ENCODE measurements around the gene NBDY. TPM values are rescaled to one million over a fixed set of nuclear protein-coding genes. Genes with fewer than 3 reads are reported as not detected.
"Not testable (repeated sequence)": the region's sequence is repeated elsewhere in the genome, so short reads cannot be mapped to it uniquely, and the experiment has no call there.

Gene NBDY
- total RNA-seq, 2 donors from 2014 or later, result 17.6 to 23.3 TPM

DNA sequence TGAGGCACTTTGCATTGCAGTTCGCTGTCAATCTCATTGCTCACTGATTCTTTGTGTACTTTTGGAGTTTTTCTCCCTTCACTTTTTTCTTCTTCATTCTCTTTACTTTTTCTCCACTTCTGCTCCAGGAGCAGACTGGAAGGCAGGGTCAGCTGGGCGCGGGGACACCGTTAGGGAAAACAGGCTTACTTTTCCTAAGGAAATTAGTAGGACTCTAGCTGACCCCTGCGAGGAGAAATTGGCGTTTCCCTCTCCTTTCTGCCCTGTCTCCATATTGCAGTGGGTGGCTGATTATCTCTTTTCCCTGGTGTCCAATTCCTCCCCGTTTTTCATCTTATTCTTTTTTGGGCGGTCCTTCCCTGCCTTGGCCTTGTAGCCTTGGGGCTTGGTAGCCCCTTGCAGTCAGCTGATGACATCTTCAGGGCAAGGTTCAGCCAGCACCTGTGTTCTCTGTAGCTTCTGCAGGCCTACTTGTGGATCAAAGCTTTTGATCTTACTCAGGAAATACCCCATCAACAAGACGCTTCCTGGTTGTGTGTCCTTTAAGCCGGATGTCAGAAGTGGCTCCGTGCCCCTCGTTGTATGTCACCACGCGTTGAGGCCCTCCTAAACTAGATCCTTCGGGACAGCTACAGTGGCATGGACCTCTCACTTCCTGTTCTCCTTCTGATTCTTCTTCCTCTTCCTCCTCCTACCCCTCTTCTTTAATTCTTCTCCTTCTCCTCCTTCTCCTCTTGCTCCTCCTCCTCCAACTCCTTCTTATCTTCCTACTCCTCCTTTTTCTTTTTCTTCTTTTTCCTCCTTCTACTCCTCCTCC is 36.1 kb downstream of the NBDY start:
- Histone ChIP-seq H3K27ac (no peak overlapping the region), H3K27me3 (no peaks in the 10 kb centered on the region), H3K9ac (ENCODE audit: low read depth in 2 of 2, low read length in 2 of 2) (peak overlapping the region in 1 of 2 donors; percentile 27), H3K9me3 (no peaks in the 10 kb centered on the region), H3K4me1 (peaks cover 7% of the 10 kb centered on the region), H3K4me3 (no peak overlapping the region), H3K36me3 (no peaks in the 10 kb centered on the region)
- no peak for DNase-seq
- intact Hi-C loops (cut with DNase I), result no loop called here
- TF ChIP-seq, protein P1, sequence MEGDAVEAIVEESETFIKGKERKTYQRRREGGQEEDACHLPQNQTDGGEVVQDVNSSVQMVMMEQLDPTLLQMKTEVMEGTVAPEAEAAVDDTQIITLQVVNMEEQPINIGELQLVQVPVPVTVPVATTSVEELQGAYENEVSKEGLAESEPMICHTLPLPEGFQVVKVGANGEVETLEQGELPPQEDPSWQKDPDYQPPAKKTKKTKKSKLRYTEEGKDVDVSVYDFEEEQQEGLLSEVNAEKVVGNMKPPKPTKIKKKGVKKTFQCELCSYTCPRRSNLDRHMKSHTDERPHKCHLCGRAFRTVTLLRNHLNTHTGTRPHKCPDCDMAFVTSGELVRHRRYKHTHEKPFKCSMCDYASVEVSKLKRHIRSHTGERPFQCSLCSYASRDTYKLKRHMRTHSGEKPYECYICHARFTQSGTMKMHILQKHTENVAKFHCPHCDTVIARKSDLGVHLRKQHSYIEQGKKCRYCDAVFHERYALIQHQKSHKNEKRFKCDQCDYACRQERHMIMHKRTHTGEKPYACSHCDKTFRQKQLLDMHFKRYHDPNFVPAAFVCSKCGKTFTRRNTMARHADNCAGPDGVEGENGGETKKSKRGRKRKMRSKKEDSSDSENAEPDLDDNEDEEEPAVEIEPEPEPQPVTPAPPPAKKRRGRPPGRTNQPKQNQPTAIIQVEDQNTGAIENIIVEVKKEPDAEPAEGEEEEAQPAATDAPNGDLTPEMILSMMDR (IDR thresholded peaks at IDR 0.05), result no peak

DNA sequence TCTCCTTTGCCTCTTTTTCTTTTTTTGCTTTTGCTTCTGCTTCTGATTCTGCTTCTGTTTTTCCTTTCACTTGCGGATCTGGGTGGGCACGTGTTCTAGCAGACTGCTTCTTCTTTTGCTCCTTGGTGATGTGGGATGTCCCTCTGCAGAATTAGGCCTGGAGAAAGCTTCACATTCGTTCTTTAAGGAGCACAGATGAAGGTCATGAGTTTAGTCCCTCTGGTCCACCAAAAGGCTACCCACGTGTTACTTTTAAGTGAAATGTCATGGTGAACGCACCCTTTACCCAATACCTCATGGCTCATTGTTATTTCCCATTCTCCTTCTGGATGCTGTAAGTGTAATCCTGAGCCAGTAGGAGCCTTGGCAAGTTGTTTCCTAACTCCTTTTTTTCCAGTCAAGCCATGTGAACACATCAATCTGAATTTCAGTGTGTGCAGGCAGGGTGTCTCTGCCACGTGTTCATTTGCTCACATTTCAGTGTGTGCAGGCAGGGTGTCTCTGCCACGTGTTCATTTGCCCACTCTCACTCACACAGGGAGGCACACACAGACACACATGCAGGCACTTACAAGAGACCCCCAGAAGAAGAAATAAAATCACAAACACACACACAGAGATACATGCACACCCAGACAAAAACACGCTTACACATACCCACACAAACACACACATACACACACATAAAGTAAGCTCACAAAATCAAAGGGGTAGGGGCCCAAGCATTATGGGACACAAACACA is 36.9 kb downstream of the NBDY start:
- DNase-seq, result peak; percentile 10
- Histone ChIP-seq H3K4me3 (no peak overlapping the region), H3K36me3 (no peaks in the 10 kb centered on the region), H3K9ac (ENCODE audit: low read depth in 2 of 2, low read length in 2 of 2) (no peak overlapping the region), H3K4me1 (peaks cover 7% of the 10 kb centered on the region), H3K9me3 (no peaks in the 10 kb centered on the region), H3K27me3 (no peaks in the 10 kb centered on the region), H3K27ac (no peak overlapping the region)
- intact Hi-C loops (cut with DNase I), result no loop called here
- TF ChIP-seq, protein P1 (IDR thresholded peaks at IDR 0.05), result no peak

DNA sequence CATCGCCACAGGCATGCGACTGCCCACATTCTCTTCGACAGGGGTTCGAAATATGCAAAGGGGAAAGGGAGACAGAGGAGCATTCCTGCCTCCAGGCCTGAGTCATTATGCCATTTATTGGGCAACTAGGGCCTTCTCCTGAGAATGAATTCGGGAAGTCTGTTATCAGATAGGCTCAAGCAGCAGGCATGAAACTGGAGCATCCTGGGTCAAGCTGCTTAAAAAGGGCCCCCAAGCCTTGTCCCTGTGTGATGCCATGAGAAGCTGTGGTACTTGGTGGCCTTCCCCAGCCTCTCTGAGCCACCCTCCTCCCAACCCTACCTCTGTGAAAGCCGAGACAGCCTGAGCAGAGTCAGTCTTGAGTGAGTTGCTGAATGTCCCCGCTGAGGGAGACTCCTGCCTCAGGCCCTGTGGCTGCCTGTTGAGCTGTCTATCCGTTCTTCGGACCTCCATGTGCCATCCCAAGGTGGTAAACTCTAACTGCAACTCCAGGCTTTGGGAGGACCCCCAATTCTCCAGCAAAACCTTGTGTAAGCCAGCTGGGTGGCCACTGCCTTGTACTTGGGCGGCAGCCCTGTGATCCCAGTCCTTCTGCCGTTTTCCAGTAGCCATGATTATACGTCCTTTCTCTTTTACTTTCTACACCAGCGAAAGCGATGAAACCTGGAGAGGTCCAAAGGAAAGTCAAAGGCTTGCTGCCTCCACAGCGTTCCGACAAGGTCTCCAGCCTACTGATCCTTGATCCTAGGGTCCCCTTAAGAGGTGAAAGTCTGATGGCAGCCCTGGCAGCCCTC is 37.7 kb downstream of the NBDY start:
- TF ChIP-seq, protein P1 (IDR thresholded peaks at IDR 0.05), result no peak
- no peaks in the 10 kb centered on the region for H3K36me3 ChIP-seq
- H3K9me3 ChIP-seq, result no peaks in the 10 kb centered on the region
- DNase-seq, result no peak
- peaks cover 7% of the 10 kb centered on the region for H3K4me1 ChIP-seq
- peak overlapping the region; percentile 47 to 61 for H3K9ac ChIP-seq (ENCODE audit: low read depth in 2 of 2, low read length in 2 of 2)
- peak overlapping the region; percentile 65 for H3K27ac ChIP-seq
- H3K4me3 ChIP-seq, result peak overlapping the region; percentile 67
- intact Hi-C loops (cut with DNase I), result no loop called here
- H3K27me3 ChIP-seq, result no peaks in the 10 kb centered on the region

DNA sequence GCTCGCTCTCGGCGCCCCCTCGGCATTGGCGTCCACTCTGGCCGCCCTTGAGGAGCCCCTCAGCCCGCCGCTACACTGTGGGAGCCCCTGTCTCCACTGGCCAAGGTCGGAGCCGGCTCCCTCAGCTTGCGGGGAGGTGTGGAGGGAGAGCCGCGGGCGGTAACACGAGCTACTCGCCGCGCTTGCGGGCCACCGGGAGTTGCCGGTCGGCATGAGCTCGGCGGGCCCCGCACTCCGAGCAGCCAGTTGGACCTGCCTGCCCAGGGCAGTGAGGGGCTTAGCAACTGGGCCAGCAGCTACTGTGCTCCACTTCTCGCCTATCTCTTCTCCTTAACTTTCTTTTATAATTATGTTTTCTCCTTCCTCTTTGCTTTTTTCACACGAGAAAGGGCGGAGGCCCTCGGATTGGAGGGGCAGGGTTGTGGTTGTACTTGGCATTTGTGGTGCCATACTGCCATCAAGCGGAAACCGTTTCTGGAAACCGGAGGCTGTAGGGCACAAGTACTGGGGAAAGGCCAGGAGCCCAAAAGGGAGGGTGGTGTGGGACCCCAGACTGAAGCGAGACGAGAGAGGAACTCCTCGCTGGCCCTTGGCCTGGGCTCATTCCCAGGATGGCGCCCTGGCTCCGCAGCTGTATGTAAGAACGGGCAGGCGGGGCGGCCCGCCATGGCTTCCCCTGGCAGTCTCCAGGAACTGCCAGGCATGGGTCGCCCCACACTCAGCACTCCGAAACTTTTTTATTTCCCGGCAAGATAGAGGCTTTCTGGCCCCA is 38.5 kb downstream of the NBDY start:
- peak overlapping the region; percentile 65 for H3K27ac ChIP-seq
- H3K27me3 ChIP-seq; H3K9me3 ChIP-seq; H3K36me3 ChIP-seq; H3K4me1 ChIP-seq; intact Hi-C loops (cut with DNase I): not testable (repeated sequence)
- peak overlapping the region; percentile 47 to 61 for H3K9ac ChIP-seq (ENCODE audit: low read depth in 2 of 2, low read length in 2 of 2)
- peak overlapping the region; percentile 67 for H3K4me3 ChIP-seq
- peak; percentile 33 for DNase-seq

DNA sequence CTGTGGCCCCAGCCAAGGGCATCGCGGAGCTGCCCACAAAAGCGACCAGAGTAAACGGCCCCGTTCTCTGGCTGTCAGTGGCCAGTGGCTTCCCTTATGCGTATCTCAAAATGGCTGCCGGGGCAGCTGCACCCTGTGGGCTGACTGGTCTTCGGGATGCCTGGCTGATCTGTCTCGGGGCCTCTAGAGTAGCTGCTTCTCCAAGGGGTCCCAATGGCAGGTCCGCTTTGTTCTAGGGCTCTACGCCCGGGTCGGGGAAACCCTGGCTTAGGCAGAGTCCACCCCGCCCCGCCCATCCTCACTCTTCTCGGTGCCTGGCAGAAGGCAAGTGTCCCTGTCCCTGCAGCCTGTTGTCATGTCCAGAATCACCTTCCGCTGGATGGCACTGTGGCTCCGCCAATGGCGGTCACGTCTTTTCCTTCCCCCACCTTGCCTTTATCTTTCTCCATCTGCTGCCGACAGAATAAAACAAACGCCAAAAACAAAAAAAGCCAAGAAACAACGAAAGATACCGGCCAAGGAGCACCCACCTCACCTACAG is 39.1 kb downstream of the NBDY start:
- H3K27ac ChIP-seq; DNase-seq; H3K9me3 ChIP-seq; H3K9ac ChIP-seq (ENCODE audit: low read depth in 2 of 2, low read length in 2 of 2); H3K4me1 ChIP-seq; H3K27me3 ChIP-seq; H3K4me3 ChIP-seq; intact Hi-C loops (cut with DNase I); H3K36me3 ChIP-seq: not testable (repeated sequence)

DNA sequence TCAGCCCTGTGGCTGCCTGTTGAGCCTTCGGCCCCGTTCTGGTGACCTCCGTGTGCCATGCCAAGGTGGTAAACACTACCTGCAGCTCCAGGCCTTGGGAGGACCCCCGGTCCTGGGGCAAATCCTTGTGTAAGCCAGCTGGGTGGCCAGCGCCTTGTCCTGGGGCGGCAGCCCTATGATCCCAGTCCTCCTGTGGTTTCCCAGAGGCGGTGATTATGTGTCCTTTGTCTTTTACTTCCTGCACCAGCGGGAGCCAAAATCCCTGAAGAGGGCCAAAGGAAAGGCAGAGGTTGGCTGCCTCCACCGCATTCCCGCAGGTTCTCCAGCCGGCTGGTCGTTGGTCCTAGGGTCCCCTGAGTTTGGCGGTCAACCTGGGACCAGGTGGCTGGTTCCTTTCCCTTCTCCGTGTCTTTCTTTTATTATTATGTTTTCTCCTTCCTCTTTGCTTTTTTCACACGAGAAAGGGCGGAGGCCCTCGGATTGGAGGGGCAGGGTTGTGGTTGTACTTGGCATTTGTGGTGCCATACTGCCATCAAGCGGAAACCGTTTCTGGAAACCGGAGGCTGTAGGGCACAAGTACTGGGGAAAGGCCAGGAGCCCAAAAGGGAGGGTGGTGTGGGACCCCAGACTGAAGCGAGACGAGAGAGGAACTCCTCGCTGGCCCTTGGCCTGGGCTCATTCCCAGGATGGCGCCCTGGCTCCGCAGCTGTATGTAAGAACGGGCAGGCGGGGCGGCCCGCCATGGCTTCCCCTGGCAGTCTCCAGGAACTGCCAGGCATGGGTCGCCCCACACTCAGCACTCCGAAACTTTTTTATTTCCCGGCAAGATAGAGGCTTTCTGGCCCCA is 43.9 kb downstream of the NBDY start:
- H3K4me1 ChIP-seq; H3K27ac ChIP-seq; H3K27me3 ChIP-seq; H3K4me3 ChIP-seq; H3K36me3 ChIP-seq; H3K9ac ChIP-seq (ENCODE audit: low read depth in 2 of 2, low read length in 2 of 2); DNase-seq; H3K9me3 ChIP-seq; intact Hi-C loops (cut with DNase I): not testable (repeated sequence)

DNA sequence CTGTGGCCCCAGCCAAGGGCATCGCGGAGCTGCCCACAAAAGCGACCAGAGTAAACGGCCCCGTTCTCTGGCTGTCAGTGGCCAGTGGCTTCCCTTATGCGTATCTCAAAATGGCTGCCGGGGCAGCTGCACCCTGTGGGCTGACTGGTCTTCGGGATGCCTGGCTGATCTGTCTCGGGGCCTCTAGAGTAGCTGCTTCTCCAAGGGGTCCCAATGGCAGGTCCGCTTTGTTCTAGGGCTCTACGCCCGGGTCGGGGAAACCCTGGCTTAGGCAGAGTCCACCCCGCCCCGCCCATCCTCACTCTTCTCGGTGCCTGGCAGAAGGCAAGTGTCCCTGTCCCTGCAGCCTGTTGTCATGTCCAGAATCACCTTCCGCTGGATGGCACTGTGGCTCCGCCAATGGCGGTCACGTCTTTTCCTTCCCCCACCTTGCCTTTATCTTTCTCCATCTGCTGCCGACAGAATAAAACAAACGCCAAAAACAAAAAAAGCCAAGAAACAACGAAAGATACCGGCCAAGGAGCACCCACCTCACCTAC is 44.5 kb downstream of the NBDY start:
- H3K4me1 ChIP-seq; H3K9me3 ChIP-seq; H3K27me3 ChIP-seq; H3K4me3 ChIP-seq; DNase-seq; intact Hi-C loops (cut with DNase I); H3K27ac ChIP-seq; H3K9ac ChIP-seq (ENCODE audit: low read depth in 2 of 2, low read length in 2 of 2); H3K36me3 ChIP-seq: not testable (repeated sequence)

DNA sequence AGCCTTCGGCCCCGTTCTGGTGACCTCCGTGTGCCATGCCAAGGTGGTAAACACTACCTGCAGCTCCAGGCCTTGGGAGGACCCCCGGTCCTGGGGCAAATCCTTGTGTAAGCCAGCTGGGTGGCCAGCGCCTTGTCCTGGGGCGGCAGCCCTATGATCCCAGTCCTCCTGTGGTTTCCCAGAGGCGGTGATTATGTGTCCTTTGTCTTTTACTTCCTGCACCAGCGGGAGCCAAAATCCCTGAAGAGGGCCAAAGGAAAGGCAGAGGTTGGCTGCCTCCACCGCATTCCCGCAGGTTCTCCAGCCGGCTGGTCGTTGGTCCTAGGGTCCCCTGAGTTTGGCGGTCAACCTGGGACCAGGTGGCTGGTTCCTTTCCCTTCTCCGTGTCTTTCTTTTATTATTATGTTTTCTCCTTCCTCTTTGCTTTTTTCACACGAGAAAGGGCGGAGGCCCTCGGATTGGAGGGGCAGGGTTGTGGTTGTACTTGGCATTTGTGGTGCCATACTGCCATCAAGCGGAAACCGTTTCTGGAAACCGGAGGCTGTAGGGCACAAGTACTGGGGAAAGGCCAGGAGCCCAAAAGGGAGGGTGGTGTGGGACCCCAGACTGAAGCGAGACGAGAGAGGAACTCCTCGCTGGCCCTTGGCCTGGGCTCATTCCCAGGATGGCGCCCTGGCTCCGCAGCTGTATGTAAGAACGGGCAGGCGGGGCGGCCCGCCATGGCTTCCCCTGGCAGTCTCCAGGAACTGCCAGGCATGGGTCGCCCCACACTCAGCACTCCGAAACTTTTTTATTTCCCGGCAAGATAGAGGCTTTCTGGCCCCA is 49.3 kb downstream of the NBDY start:
- H3K4me3 ChIP-seq; DNase-seq; H3K27ac ChIP-seq; H3K36me3 ChIP-seq; H3K4me1 ChIP-seq; H3K9me3 ChIP-seq; intact Hi-C loops (cut with DNase I); H3K9ac ChIP-seq (ENCODE audit: low read depth in 2 of 2, low read length in 2 of 2); H3K27me3 ChIP-seq: not testable (repeated sequence)

All from colonic mucosa (tissue), 4 donors.